VCaP (cell line): ENCODE data around the gene SLC44A1.

ENCODE experiments used
- H3K27ac ChIP-seq: fragments of 450-650 bp; 2 replicates; pipeline ENCODE4 v1.5.1; 2017
- TF ChIP-seq, protein P1 (sequence below): fragments of 450-650 bp; conservative IDR thresholded peaks from 2 replicates; pipeline ENCODE4 v1.5.1; 2017; ENCODE audit warnings: mild to moderate bottlenecking, moderate library complexity

Gene SLC44A1

DNA sequence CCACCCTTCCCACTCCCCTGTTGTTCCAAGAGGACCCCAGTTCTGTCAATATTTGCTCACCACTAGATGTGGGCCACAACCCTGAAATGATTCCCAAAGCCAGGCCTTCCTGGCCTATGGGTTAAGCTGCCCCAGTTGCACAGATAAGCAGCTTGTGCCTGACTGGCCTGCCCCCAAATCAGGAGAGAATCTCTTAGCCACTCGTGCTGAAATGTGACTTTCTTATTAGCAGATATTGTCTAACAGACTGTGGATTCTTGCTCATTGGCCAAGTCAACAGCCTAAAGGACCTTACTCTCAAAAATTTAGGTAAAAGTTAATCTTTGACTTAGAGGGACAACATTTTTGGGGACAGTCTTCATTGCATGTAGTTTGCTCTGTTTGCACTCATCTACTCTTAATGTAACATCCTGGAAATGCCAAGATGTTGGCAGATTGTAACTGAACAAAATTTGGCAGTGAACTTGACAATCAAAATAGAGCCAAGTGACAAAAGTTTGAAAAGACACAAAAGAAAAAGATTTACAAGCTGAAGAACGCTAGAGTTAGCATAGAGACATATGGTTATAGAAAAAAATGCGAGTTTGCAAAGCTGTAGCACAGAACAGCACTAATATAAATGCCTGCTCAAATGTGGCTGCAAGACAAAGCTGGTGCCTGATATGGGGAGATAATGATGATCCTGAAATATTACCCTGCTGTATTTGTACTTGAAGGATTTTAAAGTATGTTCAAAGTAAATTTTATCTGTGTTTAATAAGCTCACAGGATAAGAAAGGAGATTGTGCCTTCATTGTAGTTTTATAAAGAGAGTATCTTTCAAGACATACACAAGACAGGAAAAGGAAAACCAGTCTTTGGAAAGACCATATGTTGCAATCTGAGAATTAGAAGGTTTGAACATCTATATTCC lies 174.4 kb downstream of the SLC44A1 start:
- TF ChIP-seq, protein P1, sequence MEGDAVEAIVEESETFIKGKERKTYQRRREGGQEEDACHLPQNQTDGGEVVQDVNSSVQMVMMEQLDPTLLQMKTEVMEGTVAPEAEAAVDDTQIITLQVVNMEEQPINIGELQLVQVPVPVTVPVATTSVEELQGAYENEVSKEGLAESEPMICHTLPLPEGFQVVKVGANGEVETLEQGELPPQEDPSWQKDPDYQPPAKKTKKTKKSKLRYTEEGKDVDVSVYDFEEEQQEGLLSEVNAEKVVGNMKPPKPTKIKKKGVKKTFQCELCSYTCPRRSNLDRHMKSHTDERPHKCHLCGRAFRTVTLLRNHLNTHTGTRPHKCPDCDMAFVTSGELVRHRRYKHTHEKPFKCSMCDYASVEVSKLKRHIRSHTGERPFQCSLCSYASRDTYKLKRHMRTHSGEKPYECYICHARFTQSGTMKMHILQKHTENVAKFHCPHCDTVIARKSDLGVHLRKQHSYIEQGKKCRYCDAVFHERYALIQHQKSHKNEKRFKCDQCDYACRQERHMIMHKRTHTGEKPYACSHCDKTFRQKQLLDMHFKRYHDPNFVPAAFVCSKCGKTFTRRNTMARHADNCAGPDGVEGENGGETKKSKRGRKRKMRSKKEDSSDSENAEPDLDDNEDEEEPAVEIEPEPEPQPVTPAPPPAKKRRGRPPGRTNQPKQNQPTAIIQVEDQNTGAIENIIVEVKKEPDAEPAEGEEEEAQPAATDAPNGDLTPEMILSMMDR: no peak
- H3K27ac ChIP-seq: no peak overlapping the region

DNA sequence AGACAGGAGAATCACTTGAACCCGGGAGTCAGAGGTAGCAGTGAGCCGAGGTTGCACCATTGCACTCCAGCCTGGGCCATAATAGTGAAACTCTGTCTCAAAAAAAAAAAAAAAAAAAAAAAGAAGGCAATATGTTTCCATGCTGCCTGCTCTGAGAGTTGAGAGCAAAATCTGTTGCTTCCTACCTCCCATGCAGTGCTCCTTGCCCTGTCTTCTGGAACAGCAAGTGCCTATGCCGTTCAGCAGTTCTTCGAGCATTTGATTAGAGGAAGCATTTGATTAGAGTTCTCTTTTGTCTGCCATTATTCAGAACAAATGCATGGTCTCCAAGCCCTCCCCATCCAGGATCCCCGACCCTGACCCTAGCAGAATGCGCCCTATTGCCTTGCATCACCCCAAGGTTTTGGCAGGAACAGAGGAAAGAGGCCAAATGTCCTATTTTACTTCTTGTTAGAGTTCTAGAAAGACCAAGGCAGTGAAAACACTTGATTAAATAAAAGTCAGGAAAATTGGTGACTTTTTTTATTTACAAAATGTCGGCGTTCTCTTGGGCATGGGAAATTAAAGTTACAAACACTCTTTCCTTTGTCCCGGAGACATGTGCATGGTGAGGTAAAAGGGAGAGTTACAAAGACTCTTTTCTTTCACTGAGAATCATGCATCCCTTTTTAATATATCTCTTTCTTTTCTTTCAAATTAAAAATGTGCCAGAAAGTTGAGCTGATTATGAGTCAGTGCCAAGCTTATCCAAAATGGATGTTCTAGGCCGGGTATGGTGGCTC lies 175.6 kb downstream of the SLC44A1 start:
- TF ChIP-seq, protein P1: no peak
- H3K27ac ChIP-seq: no peak overlapping the region

DNA sequence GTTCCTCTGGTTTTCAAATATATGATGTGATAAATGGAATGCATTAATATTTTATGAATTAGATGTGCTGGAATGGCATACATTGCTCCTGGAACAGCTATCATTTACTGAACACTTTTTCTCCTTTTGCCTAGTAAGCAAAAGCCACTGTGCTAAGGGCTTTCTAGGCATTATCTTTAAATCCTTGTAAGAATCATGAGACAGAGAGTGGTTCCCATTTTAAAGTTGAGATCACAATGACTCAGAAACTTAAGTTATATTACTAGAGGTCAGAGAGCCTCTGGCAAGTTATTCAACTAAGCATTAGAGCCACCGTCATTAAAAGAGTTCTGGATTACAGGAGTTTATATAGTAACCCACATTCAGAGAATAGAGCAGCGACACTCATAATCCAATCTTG lies 176.7 kb downstream of the SLC44A1 start:
- TF ChIP-seq, protein P1: no peak
- H3K27ac ChIP-seq: no peak overlapping the region

DNA sequence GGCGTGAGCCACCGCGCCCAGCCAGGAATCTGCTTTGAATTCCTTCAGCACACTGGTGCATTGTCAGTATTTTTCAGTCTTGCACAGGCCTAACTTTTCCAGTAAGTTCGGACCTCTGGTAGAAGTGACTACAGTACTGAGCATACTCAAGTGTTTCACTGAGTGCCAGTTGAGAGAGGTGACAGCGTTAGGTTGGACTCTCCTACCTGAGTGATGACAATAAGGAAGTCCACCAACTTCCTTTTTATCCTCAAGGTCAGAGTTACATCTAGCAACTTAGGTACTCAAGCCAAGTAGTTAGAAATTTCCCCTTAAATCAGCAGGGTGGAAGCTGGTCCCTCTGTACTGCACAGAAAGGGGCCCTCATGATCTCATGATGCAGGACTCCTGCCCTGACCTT lies 177.4 kb downstream of the SLC44A1 start:
- TF ChIP-seq, protein P1: no peak
- no peak overlapping the region for H3K27ac ChIP-seq

DNA sequence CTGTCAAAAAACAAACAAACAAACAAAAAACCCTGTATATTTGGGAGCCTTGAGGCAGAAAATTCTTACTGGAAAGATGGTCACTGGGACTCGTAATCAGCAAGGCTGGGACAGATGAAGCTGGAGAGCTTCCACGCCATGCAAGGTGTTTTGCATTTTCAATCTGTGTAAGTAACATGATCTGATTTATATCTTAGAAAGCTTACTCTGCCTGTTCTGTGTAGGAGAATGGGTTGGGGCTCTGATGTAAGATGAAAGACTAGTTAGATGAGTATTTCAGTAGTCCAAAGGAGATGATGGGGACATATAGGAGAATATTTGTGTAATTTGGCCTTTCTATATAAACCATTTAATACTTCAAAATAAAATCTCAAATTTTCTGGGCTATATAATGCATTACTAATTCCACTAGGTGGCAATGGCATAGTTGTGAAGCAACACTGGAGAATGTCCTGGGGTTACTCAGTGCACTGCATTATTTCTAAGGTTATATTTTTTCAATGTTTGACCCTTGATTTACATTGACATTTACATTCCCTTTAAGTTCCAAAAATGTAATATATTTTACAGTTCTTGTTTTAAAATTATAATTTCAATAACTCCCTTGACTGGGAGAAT lies 181.5 kb downstream of the SLC44A1 start:
- no peak overlapping the region for H3K27ac ChIP-seq
- TF ChIP-seq, protein P1: peak; percentile 79

DNA sequence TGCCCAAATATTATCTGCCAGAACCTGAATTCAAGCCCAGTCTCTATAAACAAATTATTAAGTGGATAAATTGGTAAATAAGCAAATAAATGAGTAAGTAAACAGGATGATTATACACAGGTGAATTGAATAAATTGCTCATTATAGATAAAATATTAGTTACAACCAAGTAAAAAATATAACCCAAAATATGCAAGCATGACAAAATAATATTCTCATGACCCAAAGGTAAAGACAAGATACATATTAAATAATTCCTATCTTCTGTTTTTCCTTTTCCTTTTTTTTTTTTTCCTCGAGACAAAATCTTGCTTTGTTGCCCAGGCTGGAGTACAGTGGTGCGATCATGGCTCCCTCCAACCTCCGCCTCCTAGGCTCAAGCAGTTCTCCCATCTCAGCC lies 182.2 kb downstream of the SLC44A1 start:
- no peak overlapping the region for H3K27ac ChIP-seq
- TF ChIP-seq, protein P1: no peak
